Adrenal gland (tissue), 12 donors: Measurements from ENCODE around the gene BGN. TPM values are rescaled to one million over a fixed set of nuclear protein-coding genes. Genes with fewer than 3 reads are reported as not detected.

Experiments used
- DNase-seq, 7 donors: peaks; one replicate each; pipeline ENCODE4 v3.0.0-alpha.2; 2019 to 2020
- H3K27ac ChIP-seq, 5 donors: fragments of 200-600 bp; sonication (generic) in 4 of 5; 1 replicate in 3 of 5; 2 replicates in 2 of 5; pipeline versions ENCODE4 v1.5.1 to v1.8.0; 2016 to 2020; ENCODE audit warnings: mild to moderate bottlenecking in 1 of 5
- H3K27me3 ChIP-seq: fragments of 200-600 bp; 2 replicates; pipeline ENCODE4 v1.8.0; 2021
- H3K36me3 ChIP-seq, 2 donors: fragments of 200-600 bp; replicated peaks in 1 of 2; 1 replicate in 1 of 2; 2 replicates in 1 of 2; pipeline versions ENCODE4 v1.5.1 to v1.8.0; 2018 to 2022
- H3K4me1 ChIP-seq, 2 donors: fragments of 200-600 bp; replicated peaks in 1 of 2; 1 replicate in 1 of 2; 2 replicates in 1 of 2; pipeline versions ENCODE4 v1.5.1 to v1.8.0; 2018 to 2021
- H3K4me3 ChIP-seq, 4 donors: fragments of 200-600 bp; sonication (generic) in 3 of 4; one replicate each; pipeline ENCODE4 v1.5.1; 2016 to 2018
- H3K9me3 ChIP-seq, 3 donors: fragments of 200-600 bp; sonication (generic) in 1 of 3; replicated peaks in 1 of 3; 1 replicate in 2 of 3; 2 replicates in 1 of 3; pipeline versions ENCODE4 v1.5.1 to v1.8.0; 2016 to 2021
- POLR2A ChIP-seq, 2 donors: fragments of 450-650 bp; IDR thresholded peaks; one replicate each; pipeline ENCODE4 v1.6.1; 2017; ENCODE audit warnings: antibody characterized with exemption in 2 of 2, mild to moderate bottlenecking in 2 of 2, moderate library complexity in 1 of 2
- WGBS, 4 donors: extraction: QIAGEN DNeasy Blood & Tissue Kit in 2 of 4; methylation state at CpG; one replicate each; pipeline versions ENCODE4 v1.1.5 to v1.1.7; 2013 to 2017; 5-methylcytosine and 5-hydroxymethylcytosine counted together
- intact Hi-C, 2 donors: fragments of 100-400 bp; cut with DNase I; formaldehyde crosslinking; loops; one replicate each; pipeline versions ENCODE4 v1.14.1 to v1.15.0; 2022 to 2023
- polyA plus RNA-seq, 3 donors: library from polyadenylated mRNA; stranded (reverse); fragments of 200-250 nt in 2 of 3; fragments of 350-450 nt in 1 of 3; fragmentation: Illumina TruSeq in 1 of 3; extraction: RNeasy Lipid Tissue Mini Kit (QIAGEN cat#74804) in 1 of 3; gene quantifications; one replicate each; pipeline ENCODE4 v1.2.3, GENCODE V29; 2013 to 2014
- total RNA-seq, 9 donors: library from RNA; depleted of rRNA in 4 of 9; stranded (reverse); fragments of >200 nt in 4 of 9; fragments of 120-200 nt in 1 of 9; fragmentation: NEBNext Ultra II Directional in 1 of 9; extraction: Animal tissue kit (Norgen Biotek cat#: 25700) in 1 of 9; gene quantifications; one replicate each; pipeline versions ENCODE4 v1.1.0 to v1.2.4, GENCODE V29; 2013 to 2023
- TF ChIP-seq, protein P1 (sequence below), 6 experiments: fragments of 450-650 bp in 4 of 6; fragments of 200-600 bp in 2 of 6; sonication (generic) in 1 of 6; IDR thresholded peaks; 1 replicate in 5 of 6; 2 replicates in 1 of 6; pipeline versions ENCODE4 v1.5.1 to v1.8.0; 2016 to 2021; ENCODE audit warnings: antibody characterized with exemption in 6 of 6, mild to moderate bottlenecking in 2 of 6, moderate library complexity in 1 of 6
- donor health status: healthy with polysubstance abuse.
- donor health status: Bipolar disorder and iron deficiency.
- donor health status: DM: yes; HTN: yes; CAD: no.
- donor health status: DM: no; HTN: no; CAD: no.
- donor health status: DM: no; HTN: no; CAD: no.
- donor health status: DM: yes; HTN: yes; CAD: no.

BGN gene
- total and polyA plus RNA-seq, 12 donors: 18.9 to 598 (median 247) TPM

DNA sequence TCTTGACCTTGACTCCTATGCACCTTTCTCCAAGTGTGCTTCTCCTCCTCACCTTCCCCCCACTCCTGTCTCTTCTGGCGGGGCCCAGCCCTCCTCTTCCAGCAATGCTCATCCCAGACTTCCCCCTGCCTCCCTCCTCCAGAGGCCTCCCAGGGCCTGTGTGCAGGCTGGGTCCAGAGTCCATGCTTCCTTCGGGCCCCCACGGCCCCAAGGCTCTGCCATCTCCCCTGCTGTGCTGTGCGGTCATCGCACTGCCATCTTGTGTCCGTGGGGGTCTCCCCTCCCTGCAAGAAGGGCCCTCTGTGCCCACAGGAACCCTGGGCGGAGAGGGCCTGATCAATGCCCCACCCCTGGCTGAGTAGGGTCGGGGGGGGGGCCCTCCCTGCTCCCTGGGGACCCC is 49.9 kb downstream of the BGN start:
- H3K27ac ChIP-seq: no peak overlapping the region
- WGBS, 4 donors: 67 to 100% (median 78%) methylated on average over 1 to 8 of the region's 8 CpGs
- no peak overlapping the region for H3K4me3 ChIP-seq
- peaks cover 7% of the 10 kb centered on the region for H3K27me3 ChIP-seq
- TF ChIP-seq, protein P1, sequence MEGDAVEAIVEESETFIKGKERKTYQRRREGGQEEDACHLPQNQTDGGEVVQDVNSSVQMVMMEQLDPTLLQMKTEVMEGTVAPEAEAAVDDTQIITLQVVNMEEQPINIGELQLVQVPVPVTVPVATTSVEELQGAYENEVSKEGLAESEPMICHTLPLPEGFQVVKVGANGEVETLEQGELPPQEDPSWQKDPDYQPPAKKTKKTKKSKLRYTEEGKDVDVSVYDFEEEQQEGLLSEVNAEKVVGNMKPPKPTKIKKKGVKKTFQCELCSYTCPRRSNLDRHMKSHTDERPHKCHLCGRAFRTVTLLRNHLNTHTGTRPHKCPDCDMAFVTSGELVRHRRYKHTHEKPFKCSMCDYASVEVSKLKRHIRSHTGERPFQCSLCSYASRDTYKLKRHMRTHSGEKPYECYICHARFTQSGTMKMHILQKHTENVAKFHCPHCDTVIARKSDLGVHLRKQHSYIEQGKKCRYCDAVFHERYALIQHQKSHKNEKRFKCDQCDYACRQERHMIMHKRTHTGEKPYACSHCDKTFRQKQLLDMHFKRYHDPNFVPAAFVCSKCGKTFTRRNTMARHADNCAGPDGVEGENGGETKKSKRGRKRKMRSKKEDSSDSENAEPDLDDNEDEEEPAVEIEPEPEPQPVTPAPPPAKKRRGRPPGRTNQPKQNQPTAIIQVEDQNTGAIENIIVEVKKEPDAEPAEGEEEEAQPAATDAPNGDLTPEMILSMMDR (IDR thresholded peaks at IDR 0.05): no peak
- TF ChIP-seq POLR2A (IDR thresholded peaks at IDR 0.05): no peak
- H3K9me3 ChIP-seq: no peaks in the 10 kb centered on the region
- H3K4me1 ChIP-seq: peaks cover 1 to 3% of the 10 kb centered on the region in 2 donors
- no peak for DNase-seq
- no peaks in the 10 kb centered on the region for H3K36me3 ChIP-seq
- intact Hi-C loops: no loop called here

DNA sequence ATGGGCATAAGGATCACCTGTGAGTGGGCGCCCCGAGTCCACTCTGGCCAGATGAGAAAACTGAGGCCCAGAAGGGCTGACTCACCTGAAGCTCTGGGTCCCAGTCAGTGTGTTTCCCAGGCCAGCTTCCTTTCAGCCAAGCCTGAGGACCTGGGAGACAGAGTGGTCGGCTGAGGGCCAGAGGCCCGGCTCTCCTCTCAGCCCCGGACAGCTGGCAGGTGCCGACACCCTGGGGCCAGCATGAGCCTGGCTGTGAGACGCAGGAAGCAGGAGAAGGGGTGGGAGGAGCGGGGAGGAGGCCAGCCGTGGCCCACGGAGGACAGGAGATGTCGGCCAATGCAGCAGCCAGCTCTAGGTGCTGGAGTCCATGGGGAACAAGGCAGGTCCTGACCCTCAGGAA is 51.6 kb downstream of the BGN start:
- TF ChIP-seq, protein P1 (IDR thresholded peaks at IDR 0.05): no peak
- no peak for TF ChIP-seq POLR2A (IDR thresholded peaks at IDR 0.05)
- H3K4me3 ChIP-seq: no peak overlapping the region
- WGBS, 4 donors: 76 to 87% (median 83%) methylated on average over 5 to 11 of the region's 11 CpGs
- H3K27ac ChIP-seq: no peak overlapping the region
- no peak for DNase-seq
- no peaks in the 10 kb centered on the region for H3K36me3 ChIP-seq
- no peaks in the 10 kb centered on the region for H3K9me3 ChIP-seq
- H3K27me3 ChIP-seq: peaks cover 7% of the 10 kb centered on the region
- intact Hi-C loops: no loop called here
- no peaks in the 10 kb centered on the region for H3K4me1 ChIP-seq

DNA sequence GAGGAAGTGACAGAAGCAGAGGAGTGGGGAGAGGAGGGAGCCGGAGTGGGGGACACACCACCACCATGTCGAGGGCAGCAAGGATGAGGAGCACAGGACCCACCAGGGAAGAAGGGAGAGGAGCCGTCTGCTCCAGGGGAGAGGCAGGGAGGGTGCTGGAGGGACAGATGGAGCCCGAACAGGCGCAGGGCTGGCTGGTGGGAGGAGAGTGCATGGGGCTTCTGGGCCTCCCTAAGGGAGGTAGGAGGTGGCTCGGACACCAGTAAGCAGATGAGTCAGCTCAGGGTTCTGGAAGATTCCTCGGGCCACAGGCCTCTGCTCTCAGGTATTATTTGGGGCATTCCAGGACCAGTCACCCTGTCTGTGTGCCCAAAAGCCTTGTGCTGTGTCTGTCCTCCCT is 52.4 kb downstream of the BGN start:
- Histone ChIP-seq H3K9me3 (no peaks in the 10 kb centered on the region), H3K36me3 (no peaks in the 10 kb centered on the region), H3K27me3 (peaks cover 7% of the 10 kb centered on the region), H3K27ac (no peak overlapping the region), H3K4me1 (no peaks in the 10 kb centered on the region), H3K4me3 (no peak overlapping the region)
- no peak for DNase-seq
- WGBS, 4 donors: 67 to 78% (median 68%) methylated on average over 6 to 7 of the region's 7 CpGs
- intact Hi-C loops: no loop called here
- no peak for TF ChIP-seq POLR2A (IDR thresholded peaks at IDR 0.05)
- TF ChIP-seq, protein P1 (IDR thresholded peaks at IDR 0.05): no peak

DNA sequence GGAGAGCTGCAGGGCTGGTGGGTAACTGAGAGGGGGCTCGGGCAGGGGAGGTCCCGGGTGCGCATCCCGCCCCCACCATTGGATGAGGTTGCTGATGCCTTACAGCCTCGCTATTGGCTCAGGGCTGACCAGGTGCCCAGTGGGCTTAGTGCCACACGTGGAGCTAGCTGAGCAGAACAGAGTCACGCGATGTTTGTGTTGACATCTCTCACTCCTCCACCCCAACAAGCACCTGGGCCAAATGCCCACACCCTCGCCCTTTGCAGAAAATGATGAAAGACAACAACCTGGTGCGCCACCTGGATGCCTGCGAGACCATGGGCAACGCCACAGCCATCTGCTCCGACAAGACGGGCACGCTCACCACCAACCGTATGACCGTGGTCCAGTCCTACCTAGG is 54.5 kb downstream of the BGN start:
- Histone ChIP-seq H3K4me3 (no peak overlapping the region), H3K27me3 (peaks cover 7% of the 10 kb centered on the region), H3K27ac (no peak overlapping the region), H3K36me3 (no peaks in the 10 kb centered on the region), H3K9me3 (no peaks in the 10 kb centered on the region), H3K4me1 (no peaks in the 10 kb centered on the region)
- intact Hi-C loops: no loop called here
- TF ChIP-seq POLR2A (IDR thresholded peaks at IDR 0.05): no peak
- TF ChIP-seq, protein P1 (IDR thresholded peaks at IDR 0.05): no peak
- DNase-seq: no peak
- 88 to 100% (median 92%) methylated on average over 5 to 17 of the region's 17 CpGs for WGBS, 4 donors
